HG02642 (cell line): ENCODE measurements around the gene ARHGAP6.

Experiments
- ATAC-seq: cut with Tn5 transposase; IDR thresholded peaks from one replicate; pipeline ENCODE4 v1.9.1; 2021; ENCODE audit warnings: mild to moderate bottlenecking; ENCODE audit not compliant: unreplicated experiment, poor library complexity

ARHGAP6 gene

DNA sequence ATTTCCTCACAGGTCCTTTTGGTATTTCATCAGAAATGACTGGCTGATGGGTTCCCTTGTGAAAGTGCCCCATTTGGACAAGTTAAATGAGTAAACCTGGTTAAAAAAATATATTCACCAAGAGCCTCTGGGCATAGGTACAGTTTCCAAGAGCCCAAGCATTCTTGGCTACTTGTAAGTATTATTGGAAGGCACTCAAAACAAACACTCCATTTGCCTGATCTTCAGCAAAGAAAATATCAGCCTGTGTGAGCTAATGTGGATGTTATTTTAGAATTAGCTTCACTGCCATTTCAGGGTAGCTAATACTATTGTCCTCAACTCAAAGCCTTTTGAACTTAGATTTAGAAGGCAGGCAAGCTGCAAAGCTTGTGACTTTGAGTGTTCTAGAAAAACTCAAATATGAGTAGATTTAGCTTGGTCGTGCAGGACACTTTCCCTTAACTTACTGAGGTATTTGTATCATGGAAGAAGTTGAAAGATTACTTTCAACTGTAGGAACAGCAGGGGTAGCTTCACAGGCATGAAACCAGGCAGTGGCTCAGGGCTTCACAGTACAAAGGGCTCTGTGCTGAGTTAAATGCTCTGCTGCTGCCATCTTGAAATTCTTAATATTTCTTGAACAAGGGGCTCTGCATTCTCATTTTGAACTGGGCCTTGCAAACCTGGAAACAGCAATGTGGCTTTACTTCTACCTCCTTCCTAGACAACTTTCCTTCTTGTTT lies 195.3 kb downstream of the ARHGAP6 start:
- ATAC-seq = no peak

DNA sequence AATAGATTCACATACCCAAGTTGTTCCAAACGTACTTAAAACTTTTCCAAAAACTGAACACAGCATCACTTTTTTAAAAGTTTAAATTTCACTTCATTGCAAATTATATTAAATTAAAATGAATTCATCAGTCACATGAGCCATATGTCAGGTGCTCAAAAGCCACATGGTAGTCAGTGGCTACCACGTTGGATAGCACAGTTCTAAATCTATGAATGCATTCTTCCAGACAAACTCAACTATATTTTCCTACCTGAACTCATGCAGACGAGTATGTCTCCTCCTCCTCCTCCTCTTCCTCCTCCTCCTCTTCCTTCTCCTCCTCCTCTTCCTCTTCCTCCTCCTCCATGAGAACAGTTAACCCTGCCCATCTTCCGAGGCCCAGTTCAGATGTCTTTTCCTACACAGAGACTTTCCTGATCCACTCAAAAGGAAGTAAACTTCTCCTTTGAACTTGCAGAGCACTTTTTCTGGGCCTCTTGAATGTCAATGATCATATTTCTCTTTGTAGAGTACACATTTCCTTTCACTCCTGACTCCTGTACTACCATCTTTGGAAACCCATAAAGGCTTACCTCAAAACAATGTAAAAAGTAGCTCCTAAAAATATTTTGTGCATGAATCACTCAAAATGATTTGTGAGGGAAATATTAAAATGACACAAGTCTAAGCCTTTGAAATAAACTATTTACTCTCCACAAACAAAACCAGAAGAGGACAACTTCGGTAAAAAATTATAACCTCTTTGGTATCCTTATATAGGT lies 199.9 kb downstream of the ARHGAP6 start:
- ATAC-seq = no peak

DNA sequence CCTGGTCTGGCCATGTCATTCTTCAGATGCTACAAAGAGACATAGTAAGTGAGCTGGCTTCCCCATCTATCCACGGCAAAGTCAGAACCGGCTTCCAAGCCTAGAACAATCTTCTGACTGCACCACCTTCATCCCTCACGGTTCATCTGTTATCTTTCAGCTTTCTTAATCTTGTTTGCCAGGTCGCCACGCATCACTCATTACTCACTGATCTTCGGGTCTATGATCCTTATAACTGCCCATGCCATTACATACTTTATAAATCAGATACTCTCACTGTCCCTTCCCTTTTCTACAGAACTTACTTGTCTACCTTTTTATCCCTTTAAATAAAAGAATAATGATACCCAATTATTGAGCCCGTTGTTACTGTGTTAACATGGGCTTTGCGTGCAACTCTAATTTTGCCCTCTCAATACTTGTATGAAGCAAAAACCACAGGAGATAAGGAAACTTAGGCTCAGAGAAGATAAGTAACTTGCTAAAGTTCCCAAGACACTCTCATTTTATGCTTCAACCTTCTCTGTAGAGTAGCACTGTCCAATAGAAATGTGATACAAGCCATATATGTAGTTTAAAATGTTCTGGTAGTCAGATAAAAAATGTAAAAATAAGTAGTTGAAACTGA lies 200.8 kb downstream of the ARHGAP6 start:
- no peak for ATAC-seq

DNA sequence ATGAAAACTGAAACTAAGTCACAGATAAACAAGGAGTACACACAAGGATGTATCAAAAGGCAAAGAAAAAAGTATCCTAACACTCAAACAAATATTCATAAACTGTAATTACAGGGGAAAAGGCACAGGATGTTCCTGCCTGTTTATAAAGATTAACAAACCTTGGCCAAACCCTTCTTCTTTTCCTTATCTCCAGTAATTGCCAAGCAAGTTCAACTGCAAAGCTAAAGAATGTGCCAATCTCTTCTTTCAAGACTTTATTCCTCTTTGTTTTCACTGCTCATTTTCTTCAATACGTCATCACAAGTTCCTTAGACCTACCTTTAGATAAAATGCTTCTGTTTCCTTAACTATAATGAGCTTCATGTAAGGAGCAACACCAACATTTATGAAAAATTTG lies 201.3 kb downstream of the ARHGAP6 start:
- no peak for ATAC-seq

DNA sequence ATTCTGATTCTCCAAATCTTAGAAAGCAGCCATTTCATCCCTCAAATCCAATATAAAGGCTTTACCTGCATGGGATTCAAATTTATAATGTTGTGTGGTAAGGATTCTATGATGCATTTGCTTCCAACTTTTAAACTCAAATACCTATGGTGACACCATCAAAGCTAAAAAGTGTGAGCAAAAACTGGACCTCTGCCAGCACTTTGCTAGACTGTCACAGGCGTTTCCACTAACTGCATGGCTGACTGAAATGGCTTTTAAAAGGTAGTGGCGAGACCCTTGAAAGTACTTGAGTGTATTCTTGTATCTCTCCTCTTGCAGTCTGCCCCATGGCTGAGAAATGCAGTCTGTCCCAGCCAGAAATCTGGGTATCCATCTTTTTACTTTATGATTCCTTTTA lies 203.1 kb downstream of the ARHGAP6 start:
- ATAC-seq = no peak

DNA sequence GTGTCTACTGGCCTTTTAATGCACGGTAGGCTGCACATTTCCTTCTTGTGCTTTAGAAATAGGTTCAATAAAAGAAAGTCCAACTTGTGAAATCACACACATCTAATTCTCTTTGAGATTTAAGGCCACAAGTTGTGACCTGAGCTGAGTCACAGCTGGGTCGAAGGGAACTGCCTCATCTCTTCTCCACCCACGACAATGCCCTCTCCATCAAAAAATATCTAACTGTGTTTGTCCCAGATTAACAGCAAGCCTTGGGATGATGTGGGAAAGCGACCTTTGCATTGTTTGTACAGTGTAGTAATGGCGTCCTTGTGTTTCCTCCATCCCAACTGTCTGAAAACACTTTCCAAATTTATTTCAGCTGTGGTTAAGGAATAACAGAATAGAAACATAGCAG lies 203.6 kb downstream of the ARHGAP6 start:
- no peak for ATAC-seq

DNA sequence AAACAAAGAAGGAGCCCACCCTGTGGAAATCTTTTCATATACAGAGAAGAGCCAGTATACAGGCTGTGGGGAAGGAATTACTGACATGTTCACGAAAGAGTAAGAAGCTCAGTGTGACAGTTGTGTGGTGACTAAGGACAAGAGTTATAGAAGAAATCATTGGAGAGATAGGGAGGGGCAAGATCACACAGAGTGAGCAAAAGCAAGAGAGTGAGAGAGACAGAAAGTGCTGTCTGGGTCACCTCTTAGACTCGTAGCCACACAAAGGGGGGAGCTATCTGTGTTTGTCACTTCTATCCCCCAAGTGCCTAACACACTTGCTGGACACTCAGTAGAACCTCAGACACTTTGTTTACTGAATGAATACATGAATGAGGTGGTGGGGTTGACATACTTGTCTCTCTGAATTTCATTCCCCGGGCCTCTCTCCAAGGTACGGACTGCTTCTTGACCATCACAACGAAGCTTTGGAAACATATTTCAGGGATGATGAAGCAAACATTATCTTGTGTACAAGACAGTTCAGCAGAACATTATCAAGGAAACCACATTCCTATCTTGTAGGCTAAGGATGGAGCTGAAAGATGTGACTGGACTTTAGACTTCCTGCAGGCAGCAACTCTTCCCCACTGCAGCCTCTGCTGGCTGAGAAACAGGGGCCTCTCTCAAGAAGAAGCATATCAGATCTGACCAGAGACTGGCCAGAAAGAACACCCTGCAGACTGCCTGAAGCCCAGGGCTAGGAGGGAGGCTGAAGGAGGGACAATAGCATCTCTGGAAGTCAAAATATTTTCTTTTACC lies 204.3 kb downstream of the ARHGAP6 start:
- ATAC-seq = no peak

DNA sequence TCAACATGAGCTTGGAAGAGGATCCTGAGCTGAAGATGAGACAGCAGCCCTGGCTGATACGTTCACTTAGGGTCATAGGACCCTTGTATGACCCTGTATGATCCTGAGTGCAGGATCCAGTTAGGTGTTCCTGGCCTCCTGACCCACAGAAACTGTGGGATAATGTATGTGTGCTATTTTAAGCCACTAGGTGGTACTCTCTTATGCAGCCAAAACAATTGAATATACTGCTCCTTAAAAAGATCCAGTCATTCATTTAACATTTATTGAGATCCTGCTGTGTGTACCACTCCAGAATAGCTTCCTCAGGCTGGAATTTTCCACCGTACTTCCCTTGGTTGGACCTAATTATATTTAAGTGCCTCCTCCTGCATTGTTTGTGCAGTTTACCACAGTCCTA lies 205.4 kb downstream of the ARHGAP6 start:
- no peak for ATAC-seq

DNA sequence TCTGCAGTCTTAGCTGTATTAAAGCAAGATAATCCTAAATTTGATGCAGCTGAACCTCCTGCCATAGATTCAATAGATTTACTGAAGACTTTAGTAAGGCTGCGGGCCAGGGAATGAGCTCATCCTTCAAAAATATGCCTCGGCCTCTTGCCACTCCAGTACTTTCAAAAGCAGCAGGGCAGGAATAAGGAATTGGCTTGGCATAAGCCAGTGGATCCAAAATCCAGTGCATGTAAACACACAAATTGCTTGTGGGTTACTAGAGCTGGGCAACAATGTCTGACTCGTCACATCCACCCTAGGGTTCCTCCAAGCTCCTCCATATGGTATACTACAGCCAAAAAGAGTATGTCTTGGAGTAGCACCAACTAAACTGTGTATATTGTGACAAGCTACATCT lies 207.6 kb downstream of the ARHGAP6 start:
- no peak for ATAC-seq

DNA sequence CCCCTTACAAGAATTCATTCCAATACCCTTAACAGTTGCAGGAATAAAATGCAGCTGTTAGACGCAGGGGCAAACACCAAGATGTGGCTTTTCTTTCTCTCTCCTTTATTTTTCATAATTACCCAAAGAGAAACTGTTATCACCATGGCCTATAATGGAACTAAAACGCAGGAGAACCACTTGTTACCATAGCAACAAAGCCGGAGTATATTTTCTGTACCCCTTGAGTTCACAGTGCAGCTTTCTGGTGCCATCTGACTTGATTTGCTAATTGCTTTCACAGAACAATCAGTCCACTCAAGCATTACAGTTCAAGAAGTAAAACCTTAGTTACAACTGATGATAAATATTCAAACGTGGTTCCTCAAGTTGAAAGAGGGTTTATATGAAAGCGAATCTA lies 214.6 kb downstream of the ARHGAP6 start:
- ATAC-seq = no peak

DNA sequence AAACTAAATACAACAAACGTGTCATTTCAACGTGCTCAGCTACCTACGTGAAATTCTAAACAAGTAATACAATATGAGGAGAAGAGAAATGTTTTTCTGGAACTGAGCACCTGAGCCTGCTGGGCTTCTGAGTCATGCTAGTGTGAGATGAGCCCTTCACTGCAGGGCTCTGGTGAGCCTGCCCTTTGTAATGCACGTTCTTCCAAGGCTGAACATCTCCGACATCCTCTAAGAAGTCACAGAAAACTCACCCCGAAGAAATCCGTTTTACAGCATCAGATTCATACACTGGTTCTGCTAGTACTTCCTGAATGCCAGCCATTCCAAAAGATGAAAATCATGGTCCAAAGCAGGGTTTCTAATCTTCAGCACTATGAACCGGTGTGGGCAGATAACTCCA lies 215.4 kb downstream of the ARHGAP6 start:
- no peak for ATAC-seq

DNA sequence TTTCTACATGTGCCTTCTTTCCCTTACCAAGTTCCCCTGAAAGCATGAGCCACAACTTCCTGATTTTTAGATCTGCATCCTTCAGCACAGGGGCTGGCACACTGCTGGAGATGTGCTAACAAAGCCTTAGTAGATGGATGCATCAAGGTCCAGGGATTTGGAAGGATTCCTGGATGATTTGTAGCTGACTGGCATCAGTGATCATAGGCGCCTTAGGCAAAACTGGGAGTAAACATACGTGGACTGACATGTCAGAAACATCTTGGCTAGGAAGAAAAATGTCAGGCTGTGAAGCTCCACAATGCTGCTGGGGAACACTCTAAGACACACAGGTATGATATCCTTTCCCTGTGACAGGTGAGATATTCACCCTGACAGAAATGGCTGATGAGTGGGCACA lies 216.1 kb downstream of the ARHGAP6 start:
- no peak for ATAC-seq

DNA sequence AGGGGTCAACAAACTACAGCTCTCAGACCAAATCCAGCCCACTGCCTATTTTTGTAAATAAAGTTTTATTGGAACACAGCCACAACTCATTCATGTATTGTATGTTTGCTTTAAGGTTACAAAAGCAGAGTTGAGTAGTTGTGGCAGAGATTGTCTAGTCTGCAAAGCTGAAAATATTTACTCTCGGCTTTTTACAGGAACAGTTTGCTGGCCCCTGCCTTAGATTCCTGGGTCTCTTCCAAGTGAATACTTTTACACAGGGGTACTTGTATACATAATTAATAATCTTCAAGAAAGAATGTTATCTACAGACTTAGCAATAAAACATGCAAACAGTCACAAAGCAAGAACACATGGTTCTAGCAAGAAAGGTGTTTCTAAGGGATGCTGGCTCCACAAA lies 218.3 kb downstream of the ARHGAP6 start:
- ATAC-seq = no peak

DNA sequence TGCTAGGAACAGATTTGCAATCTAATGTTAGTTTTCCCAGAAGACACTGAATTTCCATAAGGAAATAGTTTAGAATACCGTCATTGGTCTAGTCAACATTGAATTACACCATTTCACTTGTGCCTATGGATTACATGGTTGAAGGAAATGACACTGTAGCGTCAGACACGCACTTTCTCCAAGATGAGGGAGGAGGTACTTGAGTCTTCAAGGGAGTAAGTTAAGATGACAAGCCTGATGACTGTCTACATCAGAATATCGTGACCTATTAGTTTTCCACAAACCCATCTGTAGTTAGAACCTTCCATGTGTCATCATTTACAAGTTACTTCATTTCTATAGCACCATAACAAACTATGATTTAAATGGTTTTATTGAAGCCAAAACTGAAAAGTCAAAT lies 218.8 kb downstream of the ARHGAP6 start:
- ATAC-seq = no peak

DNA sequence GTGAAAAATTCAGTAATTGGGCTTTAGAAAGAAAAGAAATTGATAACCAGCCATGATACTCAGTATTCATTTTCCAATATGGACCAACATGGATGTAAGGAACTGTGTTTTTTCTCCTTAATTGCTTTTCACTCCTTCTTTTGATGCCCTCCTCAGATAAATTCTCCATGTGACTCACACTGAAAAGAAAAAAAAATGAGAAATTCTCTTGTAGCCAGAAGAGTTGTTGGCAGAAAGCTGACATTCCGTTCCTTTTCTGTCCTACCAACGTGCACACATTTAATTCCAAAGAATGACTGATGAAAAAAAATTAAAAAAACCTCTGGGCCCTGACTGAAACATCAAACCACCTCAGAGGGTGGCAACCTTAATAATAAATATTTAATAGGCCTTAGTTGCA lies 219.4 kb downstream of the ARHGAP6 start:
- no peak for ATAC-seq

DNA sequence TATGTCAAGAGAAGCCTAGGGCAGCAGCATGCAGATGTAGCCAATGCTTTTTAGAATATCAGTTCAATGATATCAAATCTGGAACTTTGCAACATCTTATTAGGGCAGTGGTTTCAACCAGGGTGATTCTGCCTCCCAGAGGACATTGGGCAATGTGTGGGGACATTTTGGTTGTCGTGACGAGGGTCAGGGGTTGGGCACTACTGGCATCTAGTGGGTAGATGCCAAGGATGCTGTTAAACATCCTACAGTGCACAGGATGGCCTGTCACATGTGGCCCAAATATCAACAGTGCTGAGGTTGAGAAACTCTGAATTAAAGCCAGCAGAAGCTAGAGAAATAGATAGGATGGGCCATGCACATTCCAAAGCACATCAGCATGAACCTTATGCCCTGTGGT lies 220.2 kb downstream of the ARHGAP6 start:
- ATAC-seq = no peak

DNA sequence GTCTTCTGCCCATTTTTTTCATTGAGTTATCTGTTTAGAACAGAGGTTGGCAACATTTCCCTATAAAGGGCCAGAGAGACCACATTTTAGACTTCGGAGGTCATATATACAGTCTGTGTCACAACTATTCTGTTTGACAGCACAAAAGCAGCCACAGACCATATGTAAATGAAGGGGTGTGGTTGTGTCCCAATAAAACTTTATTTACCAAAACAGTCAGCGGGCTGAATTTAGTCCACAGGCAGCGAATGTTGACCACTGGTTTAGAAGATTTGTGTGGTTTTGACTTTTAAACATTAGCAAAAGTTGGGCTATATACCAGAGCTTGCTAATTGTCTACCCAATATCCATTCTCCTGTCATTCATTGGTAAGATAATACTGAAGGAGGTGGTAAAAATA lies 221.7 kb downstream of the ARHGAP6 start:
- ATAC-seq = no peak

DNA sequence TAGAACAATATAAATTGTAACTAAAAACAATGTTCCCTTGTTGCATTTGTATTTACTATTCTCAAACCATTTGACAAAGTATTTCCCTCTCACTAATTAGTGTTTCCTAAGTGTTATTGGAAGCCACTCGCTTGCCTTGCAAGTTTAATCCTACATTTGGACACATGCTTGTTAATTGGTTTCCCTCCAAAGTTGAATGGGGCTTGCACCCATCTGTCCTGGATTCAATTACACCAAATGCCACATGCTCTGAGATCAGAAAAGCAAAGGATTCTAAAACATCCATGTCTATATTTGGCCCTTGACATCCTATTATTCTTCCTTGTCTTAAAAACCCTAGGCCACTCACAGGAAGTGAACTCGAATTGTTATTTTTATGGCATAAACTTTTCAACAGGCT lies 225.9 kb downstream of the ARHGAP6 start:
- no peak for ATAC-seq

DNA sequence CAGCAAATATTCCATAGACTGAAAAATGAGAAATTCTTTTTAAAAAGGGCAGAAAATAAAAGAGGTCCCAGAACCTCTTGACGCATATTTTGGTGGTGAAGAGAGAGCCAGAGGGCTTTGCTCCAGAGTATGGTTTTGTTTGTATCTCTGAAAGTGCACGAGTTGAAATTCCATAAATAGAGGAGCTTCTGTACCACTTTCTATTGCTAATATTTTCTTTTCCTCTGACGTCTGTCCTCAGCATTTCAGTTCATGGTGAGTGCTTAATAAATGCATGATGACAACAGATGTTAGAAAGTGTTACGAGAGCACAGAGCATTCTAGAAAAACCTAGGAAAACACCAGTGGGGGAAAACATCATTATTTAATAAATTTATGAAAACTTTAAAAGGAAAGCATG lies 227.0 kb downstream of the ARHGAP6 start:
- ATAC-seq = no peak

DNA sequence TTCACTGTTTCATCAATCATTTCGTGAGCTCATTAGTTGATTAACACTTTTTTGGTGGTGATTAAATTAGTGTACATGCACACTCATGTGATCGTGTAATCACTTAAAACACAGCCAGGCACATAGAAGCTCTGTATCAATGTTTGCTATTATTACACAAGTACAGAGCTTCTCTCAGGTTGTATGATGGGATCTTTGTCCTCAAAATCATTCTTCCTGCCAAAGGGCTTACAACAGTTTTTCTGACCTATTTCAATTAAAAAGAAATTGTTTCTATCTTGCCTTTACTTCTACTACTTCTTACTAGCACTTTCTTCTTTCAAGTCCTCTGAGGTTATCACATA lies 227.4 kb downstream of the ARHGAP6 start:
- no peak for ATAC-seq
